ENCODE data around the gene FZR1.

- TF ChIP-seq SUZ12 (IDR thresholded peaks at IDR 0.05; ENCODE audit: low read length) (no peak), PHF8 (conservative IDR thresholded peaks at IDR 0.05; ENCODE audit: low read depth, low read length) (no peak), EZH2 (IDR thresholded peaks at IDR 0.05; ENCODE audit: low read depth, low read length, severe bottlenecking) (no peak), POLR2A (IDR thresholded peaks at IDR 0.05; ENCODE audit: control extremely low read depth in 1 of 2, low read depth in 2 of 2, low read length in 2 of 2) (no peak), ZNF274 (IDR thresholded peaks at IDR 0.05; ENCODE audit: borderline replicate concordance, extremely low read depth, low read length) (no peak), CREB1 (IDR thresholded peaks at IDR 0.05) (no peak), KDM1A (IDR thresholded peaks at IDR 0.05; ENCODE audit: borderline replicate concordance, low read length) (no peak), EGR1 (IDR thresholded peaks at IDR 0.05; ENCODE audit: borderline replicate concordance, low read depth, low read length) (no peak), USF2 (IDR thresholded peaks at IDR 0.05; ENCODE audit: low read length) (no peak), SAP30 (IDR thresholded peaks at IDR 0.05; ENCODE audit: insufficient read depth, insufficient replicate concordance, low read length) (no peak), FOSL1 (IDR thresholded peaks at IDR 0.05; ENCODE audit: insufficient read depth, low read depth, low read length) (no peak), BCL11A (IDR thresholded peaks at IDR 0.05; ENCODE audit: low read depth in 2 of 2, low read length in 2 of 2) (no peak)
- TF ChIP-seq, protein P1, sequence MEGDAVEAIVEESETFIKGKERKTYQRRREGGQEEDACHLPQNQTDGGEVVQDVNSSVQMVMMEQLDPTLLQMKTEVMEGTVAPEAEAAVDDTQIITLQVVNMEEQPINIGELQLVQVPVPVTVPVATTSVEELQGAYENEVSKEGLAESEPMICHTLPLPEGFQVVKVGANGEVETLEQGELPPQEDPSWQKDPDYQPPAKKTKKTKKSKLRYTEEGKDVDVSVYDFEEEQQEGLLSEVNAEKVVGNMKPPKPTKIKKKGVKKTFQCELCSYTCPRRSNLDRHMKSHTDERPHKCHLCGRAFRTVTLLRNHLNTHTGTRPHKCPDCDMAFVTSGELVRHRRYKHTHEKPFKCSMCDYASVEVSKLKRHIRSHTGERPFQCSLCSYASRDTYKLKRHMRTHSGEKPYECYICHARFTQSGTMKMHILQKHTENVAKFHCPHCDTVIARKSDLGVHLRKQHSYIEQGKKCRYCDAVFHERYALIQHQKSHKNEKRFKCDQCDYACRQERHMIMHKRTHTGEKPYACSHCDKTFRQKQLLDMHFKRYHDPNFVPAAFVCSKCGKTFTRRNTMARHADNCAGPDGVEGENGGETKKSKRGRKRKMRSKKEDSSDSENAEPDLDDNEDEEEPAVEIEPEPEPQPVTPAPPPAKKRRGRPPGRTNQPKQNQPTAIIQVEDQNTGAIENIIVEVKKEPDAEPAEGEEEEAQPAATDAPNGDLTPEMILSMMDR (IDR thresholded peaks at IDR 0.05; ENCODE audit: control extremely low read depth in 1 of 3, insufficient read depth in 1 of 3, low read depth in 1 of 3, low read length in 3 of 3) = no peak
- TF ChIP-seq, protein P2, sequence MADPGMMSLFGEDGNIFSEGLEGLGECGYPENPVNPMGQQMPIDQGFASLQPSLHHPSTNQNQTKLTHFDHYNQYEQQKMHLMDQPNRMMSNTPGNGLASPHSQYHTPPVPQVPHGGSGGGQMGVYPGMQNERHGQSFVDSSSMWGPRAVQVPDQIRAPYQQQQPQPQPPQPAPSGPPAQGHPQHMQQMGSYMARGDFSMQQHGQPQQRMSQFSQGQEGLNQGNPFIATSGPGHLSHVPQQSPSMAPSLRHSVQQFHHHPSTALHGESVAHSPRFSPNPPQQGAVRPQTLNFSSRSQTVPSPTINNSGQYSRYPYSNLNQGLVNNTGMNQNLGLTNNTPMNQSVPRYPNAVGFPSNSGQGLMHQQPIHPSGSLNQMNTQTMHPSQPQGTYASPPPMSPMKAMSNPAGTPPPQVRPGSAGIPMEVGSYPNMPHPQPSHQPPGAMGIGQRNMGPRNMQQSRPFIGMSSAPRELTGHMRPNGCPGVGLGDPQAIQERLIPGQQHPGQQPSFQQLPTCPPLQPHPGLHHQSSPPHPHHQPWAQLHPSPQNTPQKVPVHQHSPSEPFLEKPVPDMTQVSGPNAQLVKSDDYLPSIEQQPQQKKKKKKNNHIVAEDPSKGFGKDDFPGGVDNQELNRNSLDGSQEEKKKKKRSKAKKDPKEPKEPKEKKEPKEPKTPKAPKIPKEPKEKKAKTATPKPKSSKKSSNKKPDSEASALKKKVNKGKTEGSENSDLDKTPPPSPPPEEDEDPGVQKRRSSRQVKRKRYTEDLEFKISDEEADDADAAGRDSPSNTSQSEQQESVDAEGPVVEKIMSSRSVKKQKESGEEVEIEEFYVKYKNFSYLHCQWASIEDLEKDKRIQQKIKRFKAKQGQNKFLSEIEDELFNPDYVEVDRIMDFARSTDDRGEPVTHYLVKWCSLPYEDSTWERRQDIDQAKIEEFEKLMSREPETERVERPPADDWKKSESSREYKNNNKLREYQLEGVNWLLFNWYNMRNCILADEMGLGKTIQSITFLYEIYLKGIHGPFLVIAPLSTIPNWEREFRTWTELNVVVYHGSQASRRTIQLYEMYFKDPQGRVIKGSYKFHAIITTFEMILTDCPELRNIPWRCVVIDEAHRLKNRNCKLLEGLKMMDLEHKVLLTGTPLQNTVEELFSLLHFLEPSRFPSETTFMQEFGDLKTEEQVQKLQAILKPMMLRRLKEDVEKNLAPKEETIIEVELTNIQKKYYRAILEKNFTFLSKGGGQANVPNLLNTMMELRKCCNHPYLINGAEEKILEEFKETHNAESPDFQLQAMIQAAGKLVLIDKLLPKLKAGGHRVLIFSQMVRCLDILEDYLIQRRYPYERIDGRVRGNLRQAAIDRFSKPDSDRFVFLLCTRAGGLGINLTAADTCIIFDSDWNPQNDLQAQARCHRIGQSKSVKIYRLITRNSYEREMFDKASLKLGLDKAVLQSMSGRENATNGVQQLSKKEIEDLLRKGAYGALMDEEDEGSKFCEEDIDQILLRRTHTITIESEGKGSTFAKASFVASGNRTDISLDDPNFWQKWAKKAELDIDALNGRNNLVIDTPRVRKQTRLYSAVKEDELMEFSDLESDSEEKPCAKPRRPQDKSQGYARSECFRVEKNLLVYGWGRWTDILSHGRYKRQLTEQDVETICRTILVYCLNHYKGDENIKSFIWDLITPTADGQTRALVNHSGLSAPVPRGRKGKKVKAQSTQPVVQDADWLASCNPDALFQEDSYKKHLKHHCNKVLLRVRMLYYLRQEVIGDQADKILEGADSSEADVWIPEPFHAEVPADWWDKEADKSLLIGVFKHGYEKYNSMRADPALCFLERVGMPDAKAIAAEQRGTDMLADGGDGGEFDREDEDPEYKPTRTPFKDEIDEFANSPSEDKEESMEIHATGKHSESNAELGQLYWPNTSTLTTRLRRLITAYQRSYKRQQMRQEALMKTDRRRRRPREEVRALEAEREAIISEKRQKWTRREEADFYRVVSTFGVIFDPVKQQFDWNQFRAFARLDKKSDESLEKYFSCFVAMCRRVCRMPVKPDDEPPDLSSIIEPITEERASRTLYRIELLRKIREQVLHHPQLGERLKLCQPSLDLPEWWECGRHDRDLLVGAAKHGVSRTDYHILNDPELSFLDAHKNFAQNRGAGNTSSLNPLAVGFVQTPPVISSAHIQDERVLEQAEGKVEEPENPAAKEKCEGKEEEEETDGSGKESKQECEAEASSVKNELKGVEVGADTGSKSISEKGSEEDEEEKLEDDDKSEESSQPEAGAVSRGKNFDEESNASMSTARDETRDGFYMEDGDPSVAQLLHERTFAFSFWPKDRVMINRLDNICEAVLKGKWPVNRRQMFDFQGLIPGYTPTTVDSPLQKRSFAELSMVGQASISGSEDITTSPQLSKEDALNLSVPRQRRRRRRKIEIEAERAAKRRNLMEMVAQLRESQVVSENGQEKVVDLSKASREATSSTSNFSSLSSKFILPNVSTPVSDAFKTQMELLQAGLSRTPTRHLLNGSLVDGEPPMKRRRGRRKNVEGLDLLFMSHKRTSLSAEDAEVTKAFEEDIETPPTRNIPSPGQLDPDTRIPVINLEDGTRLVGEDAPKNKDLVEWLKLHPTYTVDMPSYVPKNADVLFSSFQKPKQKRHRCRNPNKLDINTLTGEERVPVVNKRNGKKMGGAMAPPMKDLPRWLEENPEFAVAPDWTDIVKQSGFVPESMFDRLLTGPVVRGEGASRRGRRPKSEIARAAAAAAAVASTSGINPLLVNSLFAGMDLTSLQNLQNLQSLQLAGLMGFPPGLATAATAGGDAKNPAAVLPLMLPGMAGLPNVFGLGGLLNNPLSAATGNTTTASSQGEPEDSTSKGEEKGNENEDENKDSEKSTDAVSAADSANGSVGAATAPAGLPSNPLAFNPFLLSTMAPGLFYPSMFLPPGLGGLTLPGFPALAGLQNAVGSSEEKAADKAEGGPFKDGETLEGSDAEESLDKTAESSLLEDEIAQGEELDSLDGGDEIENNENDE (IDR thresholded peaks at IDR 0.05; ENCODE audit: insufficient replicate concordance, low read length) = no peak
Observed at GRCh38 chr19:3518659-3519058, 12.5 kb downstream of the FZR1 start.
